Ramos (cell line): ENCODE data around the gene ENOX1.
"Not testable (repeated sequence)": the region's sequence is repeated elsewhere in the genome, so short reads cannot be mapped to it uniquely, and the experiment has no call there.

ENCODE experiments used
- in situ Hi-C: fragments of 300-500 bp; cut with MboI; formaldehyde crosslinking; loops from one replicate; pipeline ENCODE4 v1.14.3; 2022; ENCODE audit warnings: low sequenced_read_pairs; ENCODE audit not compliant: unreplicated experiment

Gene ENOX1

GRCh38 chr13:43200307-43200706, 586.5 kb downstream of the ENOX1 start:
- in situ Hi-C loops = no loop called here

- in situ Hi-C loops = no loop called here
Measured at GRCh38 chr13:43196750-43197370, 589.9 kb downstream of the ENOX1 start.

GRCh38 chr13:43196086-43196621, 590.6 kb downstream of the ENOX1 start:
- in situ Hi-C loops = no loop called here

- in situ Hi-C loops = no loop called here
Measured at GRCh38 chr13:43195551-43195950, 591.2 kb downstream of the ENOX1 start.

GRCh38 chr13:43195112-43195511, 591.7 kb downstream of the ENOX1 start:
- in situ Hi-C loops = no loop called here

GRCh38 chr13:43193789-43194420, 592.9 kb downstream of the ENOX1 start:
- in situ Hi-C loops = no loop called here

- in situ Hi-C loops = no loop called here
Measured at GRCh38 chr13:43191546-43191945, 595.2 kb downstream of the ENOX1 start.

GRCh38 chr13:43185226-43185625, 601.5 kb downstream of the ENOX1 start:
- in situ Hi-C loops = no loop called here

- in situ Hi-C loops = no loop called here
Measured at GRCh38 chr13:43180837-43181236, 605.9 kb downstream of the ENOX1 start.

GRCh38 chr13:43180036-43180660, 606.6 kb downstream of the ENOX1 start:
- in situ Hi-C loops = no loop called here

GRCh38 chr13:43171489-43171888, 615.3 kb downstream of the ENOX1 start:
- in situ Hi-C loops = no loop called here

GRCh38 chr13:43170506-43170905, 616.3 kb downstream of the ENOX1 start:
- in situ Hi-C loops = no loop called here

GRCh38 chr13:43168434-43168833, 618.3 kb downstream of the ENOX1 start:
- in situ Hi-C loops = not testable (repeated sequence)

GRCh38 chr13:43167731-43168130, 619.0 kb downstream of the ENOX1 start:
- in situ Hi-C loops = no loop called here

GRCh38 chr13:43166644-43167457, 619.9 kb downstream of the ENOX1 start:
- in situ Hi-C loops = no loop called here
